ENCODE results near the gene GPR180.

GPR180 gene

DNA sequence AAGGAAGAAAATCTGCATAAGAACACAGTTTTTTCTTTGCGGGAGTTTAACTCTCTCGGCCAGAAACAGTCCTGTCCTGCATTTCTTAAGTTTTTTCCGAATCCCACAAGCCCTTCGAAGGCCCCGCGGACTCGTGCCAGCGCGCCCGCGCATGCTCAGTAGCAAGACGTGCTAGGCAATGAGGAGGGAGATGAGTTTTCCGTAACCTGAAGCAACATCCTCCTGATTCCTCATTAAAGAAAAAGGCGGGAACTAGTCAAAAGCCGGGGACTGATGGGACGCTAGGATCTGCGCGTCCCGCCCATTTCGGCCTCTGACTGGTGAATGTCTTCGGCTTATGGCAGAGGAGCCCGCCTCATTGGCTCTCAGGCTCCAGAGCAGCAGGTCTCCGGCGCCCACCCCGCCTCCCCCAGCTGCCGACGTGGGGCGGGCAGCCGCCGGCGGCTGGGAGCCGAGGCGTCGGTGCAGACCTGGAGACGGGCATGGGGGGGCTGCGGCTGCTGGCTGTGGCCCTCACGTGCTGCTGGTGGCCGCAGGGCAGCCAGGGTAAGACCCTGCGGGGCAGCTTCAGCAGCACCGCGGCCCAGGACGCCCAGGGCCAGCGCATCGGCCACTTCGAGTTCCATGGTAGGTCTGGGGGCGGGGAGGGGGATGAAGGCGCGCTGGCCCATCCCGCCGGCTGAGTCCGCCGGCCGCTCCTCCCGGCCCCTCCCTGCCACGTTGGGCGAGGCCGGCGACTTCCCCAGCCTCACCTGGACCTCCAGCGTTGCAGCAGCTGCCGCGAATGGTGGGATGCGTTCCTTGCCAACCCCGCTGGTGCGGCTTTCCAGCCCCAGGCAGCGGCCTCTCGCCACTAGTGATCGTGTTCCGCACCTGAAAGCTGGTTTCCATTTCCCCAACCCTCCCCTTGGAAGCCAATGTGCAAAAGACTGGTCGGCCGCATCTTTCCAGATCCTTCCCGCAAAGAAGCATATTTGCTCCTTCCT, at the start of gene GPR180:
Gene GPR180 (plus strand): TSS at position 412 of the 986 bp plus-strand sequence. CDS start 71 bp downstream, at position 483.
- H3K4me3 ChIP-seq (ENCODE audit: low read length) = peak within 1 kb of the TSS; percentile 91
- TF ChIP-seq, protein P1, sequence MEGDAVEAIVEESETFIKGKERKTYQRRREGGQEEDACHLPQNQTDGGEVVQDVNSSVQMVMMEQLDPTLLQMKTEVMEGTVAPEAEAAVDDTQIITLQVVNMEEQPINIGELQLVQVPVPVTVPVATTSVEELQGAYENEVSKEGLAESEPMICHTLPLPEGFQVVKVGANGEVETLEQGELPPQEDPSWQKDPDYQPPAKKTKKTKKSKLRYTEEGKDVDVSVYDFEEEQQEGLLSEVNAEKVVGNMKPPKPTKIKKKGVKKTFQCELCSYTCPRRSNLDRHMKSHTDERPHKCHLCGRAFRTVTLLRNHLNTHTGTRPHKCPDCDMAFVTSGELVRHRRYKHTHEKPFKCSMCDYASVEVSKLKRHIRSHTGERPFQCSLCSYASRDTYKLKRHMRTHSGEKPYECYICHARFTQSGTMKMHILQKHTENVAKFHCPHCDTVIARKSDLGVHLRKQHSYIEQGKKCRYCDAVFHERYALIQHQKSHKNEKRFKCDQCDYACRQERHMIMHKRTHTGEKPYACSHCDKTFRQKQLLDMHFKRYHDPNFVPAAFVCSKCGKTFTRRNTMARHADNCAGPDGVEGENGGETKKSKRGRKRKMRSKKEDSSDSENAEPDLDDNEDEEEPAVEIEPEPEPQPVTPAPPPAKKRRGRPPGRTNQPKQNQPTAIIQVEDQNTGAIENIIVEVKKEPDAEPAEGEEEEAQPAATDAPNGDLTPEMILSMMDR (conservative IDR thresholded peaks at IDR 0.05; ENCODE audit: low read length) = no peak

GRCh38 chr13:94552095-94552494, 49.6 kb upstream of the GPR180 start:
- no peak for DNase-seq (ENCODE audit: low read depth)
- TF ChIP-seq, protein P1 (conservative IDR thresholded peaks at IDR 0.05; ENCODE audit: low read length) = no peak
- no peak overlapping the region for H3K4me3 ChIP-seq (ENCODE audit: low read length)

More for the DNA sequence above, at the start of gene GPR180:
- DNase-seq (ENCODE audit: low read depth) = peak; percentile 100

GRCh38 chr13:94553766-94554165, 47.9 kb upstream of the GPR180 start:
- H3K4me3 ChIP-seq (ENCODE audit: low read length) = no peak overlapping the region
- TF ChIP-seq, protein P1 (conservative IDR thresholded peaks at IDR 0.05; ENCODE audit: low read length) = no peak
- DNase-seq (ENCODE audit: low read depth) = no peak

DNA sequence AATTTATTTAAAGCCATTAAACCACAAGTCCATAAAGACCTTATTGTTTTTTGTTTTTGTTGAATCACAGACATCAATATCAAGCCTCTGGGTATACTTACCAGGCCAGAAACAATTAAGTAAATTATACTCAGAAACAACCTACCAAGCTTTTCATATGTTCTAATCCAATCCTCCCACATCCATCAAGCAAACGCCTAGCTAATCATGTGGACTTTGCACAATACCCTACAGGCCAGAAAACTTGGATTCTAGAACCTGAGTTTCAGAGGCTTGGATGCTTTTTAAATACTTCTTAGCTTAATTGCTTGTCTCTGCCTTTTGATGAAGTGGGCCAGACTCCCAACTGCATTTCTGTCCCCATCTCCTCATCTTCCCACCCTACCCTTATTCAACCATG, 45.6 kb upstream of the GPR180 start:
- no peak for DNase-seq (ENCODE audit: low read depth)
- no peak overlapping the region for H3K4me3 ChIP-seq (ENCODE audit: low read length)
- TF ChIP-seq, protein P1 (conservative IDR thresholded peaks at IDR 0.05; ENCODE audit: low read length) = no peak

DNA sequence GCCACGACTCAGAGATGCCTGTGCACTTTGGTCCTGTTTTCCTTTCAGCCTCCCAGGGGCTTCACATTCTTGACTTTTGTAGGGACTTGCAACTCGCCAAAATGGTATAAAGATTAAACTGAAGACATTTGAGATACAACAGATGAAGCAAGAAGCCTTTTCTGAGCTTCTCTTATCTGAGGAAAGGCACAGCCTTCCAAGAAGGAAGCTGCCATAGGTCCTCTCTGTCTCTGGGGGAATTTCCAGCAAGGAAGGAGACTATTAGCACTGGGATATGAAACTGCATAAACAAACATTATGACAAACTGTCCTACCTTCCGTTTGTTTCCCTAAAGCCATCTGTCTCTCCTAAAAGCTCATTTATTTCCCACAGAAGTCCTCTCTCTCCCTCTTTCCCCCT, 45.0 kb upstream of the GPR180 start:
- no peak overlapping the region for H3K4me3 ChIP-seq (ENCODE audit: low read length)
- TF ChIP-seq, protein P1 (conservative IDR thresholded peaks at IDR 0.05; ENCODE audit: low read length) = no peak
- DNase-seq (ENCODE audit: low read depth) = no peak

- TF ChIP-seq, protein P1 (conservative IDR thresholded peaks at IDR 0.05; ENCODE audit: low read length) = no peak
- no peak overlapping the region for H3K4me3 ChIP-seq (ENCODE audit: low read length)
- no peak for DNase-seq (ENCODE audit: low read depth)
These were observed 43.9 kb upstream of the GPR180 start for GRCh38 chr13:94557684-94558235.
